Measurements from ENCODE around the gene MRRF. TPM values are rescaled to one million over a fixed set of nuclear protein-coding genes. Genes with fewer than 3 reads are reported as not detected.

The MRRF gene
- polyA plus RNA-seq, 1 donor (not counting 4 experiments of a cell fraction or from before 2014, with no cell fraction given), result 82.6 TPM

DNA sequence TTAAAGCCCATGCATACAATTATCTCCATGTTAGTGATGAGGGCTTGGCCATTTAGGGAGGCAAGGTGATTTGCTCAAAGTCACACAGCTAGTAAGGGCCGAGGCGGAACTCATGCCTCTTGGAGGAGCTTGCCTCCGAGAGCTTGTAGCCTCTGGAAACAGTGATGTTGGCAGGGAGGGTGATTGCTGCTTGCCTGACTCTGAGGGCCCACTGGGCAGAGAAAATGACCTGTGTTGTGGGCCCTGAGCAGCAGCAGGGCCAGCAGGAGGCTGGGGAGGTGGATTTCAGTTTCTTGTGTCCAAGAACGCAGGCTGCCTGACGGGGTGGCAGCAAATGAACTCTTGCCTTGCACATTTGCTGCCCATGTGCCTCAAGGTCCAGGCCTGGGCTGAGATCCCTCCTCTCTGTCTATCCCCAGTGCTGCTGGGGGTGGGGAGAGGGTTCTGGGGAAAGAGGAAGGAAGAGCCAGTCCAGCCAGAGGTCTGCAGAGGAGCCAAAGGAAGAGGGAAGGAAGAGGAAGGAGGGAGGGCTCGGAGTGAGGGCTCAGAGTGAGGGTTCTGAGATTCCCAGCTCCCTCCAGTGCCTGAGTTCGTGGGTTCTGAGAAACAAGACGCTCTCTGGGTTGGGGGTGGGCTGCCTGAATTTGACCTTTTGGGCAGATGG, 90.0 kb downstream of the MRRF start:
- peaks cover 4% of the 10 kb centered on the region for H3K4me1 ChIP-seq (ENCODE audit: control insufficient read depth, extremely low read depth, insufficient read depth, low read length)
- FAIRE-seq (no peak), DNase-seq (ENCODE audit: low read depth, low spot score) (no peak)
- H4K20me1 ChIP-seq (ENCODE audit: control insufficient read depth, extremely low read depth, insufficient read depth, low read length), result no peaks in the 10 kb centered on the region
- H3K27ac ChIP-seq (ENCODE audit: control insufficient read depth, insufficient read depth, low read length), result no peak overlapping the region
- H3K9me3 ChIP-seq (ENCODE audit: control insufficient read depth, low read depth, low read length), result no peaks in the 10 kb centered on the region
- dilution Hi-C loops (cut with MboI; ENCODE audit: extremely low pct_ligation_motif_present, low sequenced_read_pairs), result no loop called here
- TF ChIP-seq, protein P1, sequence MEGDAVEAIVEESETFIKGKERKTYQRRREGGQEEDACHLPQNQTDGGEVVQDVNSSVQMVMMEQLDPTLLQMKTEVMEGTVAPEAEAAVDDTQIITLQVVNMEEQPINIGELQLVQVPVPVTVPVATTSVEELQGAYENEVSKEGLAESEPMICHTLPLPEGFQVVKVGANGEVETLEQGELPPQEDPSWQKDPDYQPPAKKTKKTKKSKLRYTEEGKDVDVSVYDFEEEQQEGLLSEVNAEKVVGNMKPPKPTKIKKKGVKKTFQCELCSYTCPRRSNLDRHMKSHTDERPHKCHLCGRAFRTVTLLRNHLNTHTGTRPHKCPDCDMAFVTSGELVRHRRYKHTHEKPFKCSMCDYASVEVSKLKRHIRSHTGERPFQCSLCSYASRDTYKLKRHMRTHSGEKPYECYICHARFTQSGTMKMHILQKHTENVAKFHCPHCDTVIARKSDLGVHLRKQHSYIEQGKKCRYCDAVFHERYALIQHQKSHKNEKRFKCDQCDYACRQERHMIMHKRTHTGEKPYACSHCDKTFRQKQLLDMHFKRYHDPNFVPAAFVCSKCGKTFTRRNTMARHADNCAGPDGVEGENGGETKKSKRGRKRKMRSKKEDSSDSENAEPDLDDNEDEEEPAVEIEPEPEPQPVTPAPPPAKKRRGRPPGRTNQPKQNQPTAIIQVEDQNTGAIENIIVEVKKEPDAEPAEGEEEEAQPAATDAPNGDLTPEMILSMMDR (optimal IDR thresholded peaks at IDR 0.05 in 1 of 3, IDR thresholded peaks at IDR 0.05 in 1 of 3, conservative IDR thresholded peaks at IDR 0.05 in 1 of 3; ENCODE audit: extremely low read depth in 1 of 3, insufficient read depth in 2 of 3, low read length in 3 of 3), result no peak
- no peak for TF ChIP-seq EZH2 (IDR thresholded peaks at IDR 0.05; ENCODE audit: low read length)
- H3K4me2 ChIP-seq (ENCODE audit: control insufficient read depth, extremely low read depth, insufficient read depth, low read depth, low read length), result no peak overlapping the region
- no peaks in the 10 kb centered on the region for H3K27me3 ChIP-seq (ENCODE audit: control insufficient read depth, extremely low read depth, insufficient read depth, low read length)
- H3K9ac ChIP-seq (ENCODE audit: control insufficient read depth, extremely low read depth, insufficient read depth, low read length), result no peak overlapping the region
- H3K4me3 ChIP-seq (ENCODE audit: control insufficient read depth in 2 of 3, extremely low read depth in 1 of 3, insufficient read depth in 2 of 3, low read depth in 1 of 3, low read length in 3 of 3), result no peak overlapping the region
- no peaks in the 10 kb centered on the region for H3K9me1 ChIP-seq (ENCODE audit: control insufficient read depth, extremely low read depth, insufficient read depth, low read length)
- H3K79me2 ChIP-seq (ENCODE audit: control insufficient read depth, insufficient read depth, low read length), result no peaks in the 10 kb centered on the region
- no peaks in the 10 kb centered on the region for H3K36me3 ChIP-seq (ENCODE audit: control insufficient read depth in 2 of 2, extremely low read depth in 1 of 2, insufficient read depth in 2 of 2, low read length in 2 of 2)
- H2AFZ ChIP-seq (ENCODE audit: control insufficient read depth, low read length), result no peak overlapping the region

DNA sequence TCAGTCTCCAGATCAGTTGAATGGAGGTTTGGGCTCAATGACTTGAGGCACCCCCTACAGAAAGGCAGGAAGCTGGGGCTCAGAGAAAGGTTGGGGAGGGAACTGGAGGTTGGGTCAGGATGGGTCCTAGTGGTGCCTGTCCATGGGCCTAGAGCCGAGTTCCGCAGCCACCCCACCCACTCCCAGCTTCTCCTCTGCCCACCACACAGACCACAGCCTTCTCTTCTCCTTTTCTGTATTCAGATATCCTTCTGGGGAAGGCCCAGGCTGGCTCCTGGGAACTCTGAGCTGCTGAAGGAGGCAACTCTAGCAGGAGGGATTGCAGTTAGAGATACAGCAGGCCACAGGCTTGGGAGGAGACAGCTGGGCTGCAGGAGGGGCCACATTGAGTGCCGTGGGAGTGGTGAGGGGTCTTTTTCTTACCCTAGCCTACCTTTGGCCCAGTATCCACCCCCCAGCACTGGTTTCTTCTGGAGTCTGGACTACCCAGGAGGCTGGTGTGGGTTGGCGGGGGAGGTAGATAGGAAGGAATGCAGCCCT, 90.7 kb downstream of the MRRF start:
- Histone ChIP-seq H3K27ac (ENCODE audit: control insufficient read depth, insufficient read depth, low read length) (no peak overlapping the region), H3K79me2 (ENCODE audit: control insufficient read depth, insufficient read depth, low read length) (no peaks in the 10 kb centered on the region), H3K4me3 (ENCODE audit: control insufficient read depth in 2 of 3, extremely low read depth in 1 of 3, insufficient read depth in 2 of 3, low read depth in 1 of 3, low read length in 3 of 3) (no peak overlapping the region), H3K4me2 (ENCODE audit: control insufficient read depth, extremely low read depth, insufficient read depth, low read depth, low read length) (no peak overlapping the region), H3K9me1 (ENCODE audit: control insufficient read depth, extremely low read depth, insufficient read depth, low read length) (no peaks in the 10 kb centered on the region), H3K9ac (ENCODE audit: control insufficient read depth, extremely low read depth, insufficient read depth, low read length) (no peak overlapping the region), H3K27me3 (ENCODE audit: control insufficient read depth, extremely low read depth, insufficient read depth, low read length) (no peaks in the 10 kb centered on the region), H4K20me1 (ENCODE audit: control insufficient read depth, extremely low read depth, insufficient read depth, low read length) (no peaks in the 10 kb centered on the region), H2AFZ (ENCODE audit: control insufficient read depth, low read length) (no peak overlapping the region), H3K9me3 (ENCODE audit: control insufficient read depth, low read depth, low read length) (no peaks in the 10 kb centered on the region), H3K4me1 (ENCODE audit: control insufficient read depth, extremely low read depth, insufficient read depth, low read length) (peaks cover 11% of the 10 kb centered on the region), H3K36me3 (ENCODE audit: control insufficient read depth in 2 of 2, extremely low read depth in 1 of 2, insufficient read depth in 2 of 2, low read length in 2 of 2) (no peaks in the 10 kb centered on the region)
- DNase-seq (ENCODE audit: low read depth, low spot score) (no peak), FAIRE-seq (no peak)
- no peak for TF ChIP-seq EZH2 (IDR thresholded peaks at IDR 0.05; ENCODE audit: low read length)
- TF ChIP-seq, protein P1 (optimal IDR thresholded peaks at IDR 0.05 in 1 of 3, IDR thresholded peaks at IDR 0.05 in 1 of 3, conservative IDR thresholded peaks at IDR 0.05 in 1 of 3; ENCODE audit: extremely low read depth in 1 of 3, insufficient read depth in 2 of 3, low read length in 3 of 3), result no peak
- dilution Hi-C loops (cut with MboI; ENCODE audit: extremely low pct_ligation_motif_present, low sequenced_read_pairs), result no loop called here

Measured in keratinocyte (primary cell).